AG04450 (cell line): ENCODE results near the gene ST6GALNAC4. TPM values are rescaled to one million over a fixed set of nuclear protein-coding genes. Genes with fewer than 3 reads are reported as not detected.

Experiments
- CTCF ChIA-PET: fragments of 300-600, 350-600 bp; formaldehyde crosslinking; extraction: SDS; loops from one replicate; lab custom pipeline; 2022; ENCODE audit warnings: antibody characterized with exemption, inconsistent platforms; lab: Charles Lee
- POLR2A ChIA-PET: fragments of 350-600 bp; formaldehyde crosslinking; extraction: SDS; loops from one replicate; lab custom pipeline; 2021; ENCODE audit warnings: antibody characterized with exemption, inconsistent platforms; lab: Yijun Ruan, JAX
- DNase-seq: peaks from one replicate; pipeline ENCODE4 v3.0.0-alpha.2; 2011; ENCODE audit warnings: low read depth, low spot score
- H3K27ac ChIP-seq: one replicate; pipeline ENCODE4 v1.5.1; 2012; ENCODE audit warnings: low read depth, low read length, control low read depth
- H3K27me3 ChIP-seq: one replicate; pipeline ENCODE4 v1.6.0; 2012; ENCODE audit warnings: low read length; ENCODE audit not compliant: control insufficient read depth, insufficient read depth
- H3K4me3 ChIP-seq: 2 replicates; pipeline ENCODE4 v1.5.1; 2011; ENCODE audit warnings: mild to moderate bottlenecking, low read depth, low read length, control low read depth
- H3K9me3 ChIP-seq: 2 replicates; pipeline ENCODE4 v1.5.1; 2012; ENCODE audit warnings: low read length; ENCODE audit not compliant: control insufficient read depth, insufficient read depth
- polyA plus RNA-seq: library from polyadenylated mRNA; depleted of rRNA; stranded (reverse); fragments of >200 nt; gene quantifications from 2 replicates; pipeline ENCODE4 v1.2.3, GENCODE V29; 2011
- TF ChIP-seq, protein P1 (sequence below): IDR thresholded peaks from 2 replicates; pipeline ENCODE4 v1.5.1; 2011; ENCODE audit warnings: low read depth, low read length, control low read depth, inconsistent platforms

The ST6GALNAC4 gene
- polyA plus RNA-seq, 1 experiment = 15.0 TPM

DNA sequence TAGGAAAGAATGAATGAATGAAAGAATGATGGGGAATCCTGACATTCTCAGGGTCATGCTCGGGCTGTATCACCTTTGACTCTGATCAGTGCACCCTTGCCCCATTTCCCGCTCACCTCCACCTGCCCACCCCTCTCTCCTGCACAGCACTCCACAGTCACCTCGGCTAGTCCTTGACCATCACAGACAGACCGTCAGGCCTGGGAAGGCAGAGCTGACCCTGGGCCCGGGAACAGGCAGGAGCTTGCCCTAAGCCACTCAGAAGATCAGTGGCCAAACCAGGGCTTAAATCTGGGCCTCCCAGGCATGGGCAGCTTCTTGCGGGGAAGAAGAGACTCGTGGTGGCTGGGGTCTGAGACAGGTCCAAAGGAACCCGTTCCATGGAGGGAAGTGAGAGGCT, 21.0 kb downstream of the ST6GALNAC4 start:
- peaks cover 36% of the 10 kb centered on the region for H3K9me3 ChIP-seq
- ChIA-PET POLR2A (interaction anchor here (2.1 kb wide), 1 partner anchor 11 kb away, joined by 6 read pairs; no protein-coding TSS in a partner anchor), CTCF (interaction anchor here (0.6 kb wide), 1 partner anchor 139 kb away, joined by 3 read pairs; no protein-coding TSS in a partner anchor)
- H3K27ac ChIP-seq = no peak overlapping the region
- TF ChIP-seq, protein P1, sequence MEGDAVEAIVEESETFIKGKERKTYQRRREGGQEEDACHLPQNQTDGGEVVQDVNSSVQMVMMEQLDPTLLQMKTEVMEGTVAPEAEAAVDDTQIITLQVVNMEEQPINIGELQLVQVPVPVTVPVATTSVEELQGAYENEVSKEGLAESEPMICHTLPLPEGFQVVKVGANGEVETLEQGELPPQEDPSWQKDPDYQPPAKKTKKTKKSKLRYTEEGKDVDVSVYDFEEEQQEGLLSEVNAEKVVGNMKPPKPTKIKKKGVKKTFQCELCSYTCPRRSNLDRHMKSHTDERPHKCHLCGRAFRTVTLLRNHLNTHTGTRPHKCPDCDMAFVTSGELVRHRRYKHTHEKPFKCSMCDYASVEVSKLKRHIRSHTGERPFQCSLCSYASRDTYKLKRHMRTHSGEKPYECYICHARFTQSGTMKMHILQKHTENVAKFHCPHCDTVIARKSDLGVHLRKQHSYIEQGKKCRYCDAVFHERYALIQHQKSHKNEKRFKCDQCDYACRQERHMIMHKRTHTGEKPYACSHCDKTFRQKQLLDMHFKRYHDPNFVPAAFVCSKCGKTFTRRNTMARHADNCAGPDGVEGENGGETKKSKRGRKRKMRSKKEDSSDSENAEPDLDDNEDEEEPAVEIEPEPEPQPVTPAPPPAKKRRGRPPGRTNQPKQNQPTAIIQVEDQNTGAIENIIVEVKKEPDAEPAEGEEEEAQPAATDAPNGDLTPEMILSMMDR = no peak
- DNase-seq = no peak
- no peak overlapping the region for H3K4me3 ChIP-seq
- H3K27me3 ChIP-seq = no peaks in the 10 kb centered on the region

DNA sequence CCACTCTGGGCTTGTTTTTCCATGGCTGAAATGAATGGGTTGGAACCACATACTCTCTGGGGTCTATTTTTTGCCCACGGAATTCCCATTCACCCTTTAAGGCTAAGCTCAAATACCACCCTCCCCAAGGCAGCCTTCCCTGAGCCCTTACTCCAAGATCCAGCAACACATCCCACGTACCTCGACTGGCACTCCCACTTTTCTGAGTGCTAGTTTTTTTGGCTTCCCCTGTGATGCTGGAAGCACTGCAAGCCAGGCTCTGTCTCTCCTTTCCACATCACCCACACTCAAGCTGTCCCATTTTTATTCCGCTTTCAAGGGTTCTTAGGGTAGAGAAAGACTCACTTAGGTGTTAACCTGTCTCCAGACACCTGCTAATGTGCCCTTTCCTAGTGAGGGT, 23.4 kb downstream of the ST6GALNAC4 start:
- TF ChIP-seq, protein P1 = no peak
- H3K27ac ChIP-seq = no peak overlapping the region
- CTCF ChIA-PET = interaction anchor here (0.6 kb wide), 1 partner anchor 13 kb away, joined by 4 read pairs; no protein-coding TSS in a partner anchor
- DNase-seq = no peak
- POLR2A ChIA-PET = no interaction called here
- H3K4me3 ChIP-seq = no peak overlapping the region
- peaks cover 29% of the 10 kb centered on the region for H3K9me3 ChIP-seq
- no peaks in the 10 kb centered on the region for H3K27me3 ChIP-seq

DNA sequence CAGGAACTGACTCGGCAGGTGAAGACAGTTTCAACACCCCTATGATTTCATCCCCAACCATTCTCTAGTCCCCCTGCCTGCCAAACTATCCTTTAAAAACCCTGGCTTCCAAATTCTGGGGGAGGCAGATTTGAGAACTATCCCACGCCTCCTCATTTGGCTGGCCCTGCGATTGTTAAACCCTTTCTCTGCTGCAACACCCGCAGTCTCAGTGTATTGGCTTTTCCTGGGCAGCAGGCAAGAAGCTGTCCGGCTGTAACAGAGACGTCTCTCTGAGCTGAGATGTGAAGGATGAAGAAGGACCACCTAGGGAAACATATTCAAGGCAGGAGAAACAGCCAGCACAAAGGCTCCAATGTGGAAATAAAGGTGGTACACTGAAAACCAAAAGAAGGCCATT, 24.0 kb downstream of the ST6GALNAC4 start:
- ChIA-PET CTCF (interaction anchor here (0.6 to 1.0 kb wide), 3 partner anchors 13 to 308 kb away, joined by 3 to 4 read pairs (median 4); no protein-coding TSS in a partner anchor), POLR2A (no interaction called here)
- Histone ChIP-seq H3K4me3 (no peak overlapping the region), H3K27me3 (no peaks in the 10 kb centered on the region), H3K9me3 (peaks cover 29% of the 10 kb centered on the region), H3K27ac (no peak overlapping the region)
- TF ChIP-seq, protein P1 = no peak
- DNase-seq = no peak

GRCh38 chr9:127890053-127890452, 26.8 kb downstream of the ST6GALNAC4 start:
- CTCF ChIA-PET = interaction anchor here (1.1 kb wide), 1 partner anchor 155 kb away, joined by 4 read pairs; the partner anchor contains the start of gene TOR2A
- no peak overlapping the region for H3K4me3 ChIP-seq
- H3K9me3 ChIP-seq = peaks cover 22% of the 10 kb centered on the region
- POLR2A ChIA-PET = no interaction called here
- H3K27ac ChIP-seq = no peak overlapping the region
- TF ChIP-seq, protein P1 = no peak
- DNase-seq = no peak
- no peaks in the 10 kb centered on the region for H3K27me3 ChIP-seq

- CTCF ChIA-PET = no interaction called here
- H3K27me3 ChIP-seq = no peaks in the 10 kb centered on the region
- peaks cover 2% of the 10 kb centered on the region for H3K9me3 ChIP-seq
- H3K4me3 ChIP-seq = no peak overlapping the region
- DNase-seq = no peak
- POLR2A ChIA-PET = interaction anchor here (0.6 kb wide), 1 partner anchor 12 kb away, joined by 5 read pairs; no protein-coding TSS in a partner anchor
- no peak overlapping the region for H3K27ac ChIP-seq
- TF ChIP-seq, protein P1 = peak; percentile 33
Measured at GRCh38 chr9:127887792-127888191, 29.0 kb downstream of the ST6GALNAC4 start.
